Measurements from ENCODE around the gene SLIT1. TPM values are rescaled to one million over a fixed set of nuclear protein-coding genes. Genes with fewer than 3 reads are reported as not detected.

Gene SLIT1
- total RNA-seq, 5 donors from 2014 or later (not counting 1 experiment from before 2014, with no cell fraction given), result 0.29 to 0.56 (median 0.49) TPM

DNA sequence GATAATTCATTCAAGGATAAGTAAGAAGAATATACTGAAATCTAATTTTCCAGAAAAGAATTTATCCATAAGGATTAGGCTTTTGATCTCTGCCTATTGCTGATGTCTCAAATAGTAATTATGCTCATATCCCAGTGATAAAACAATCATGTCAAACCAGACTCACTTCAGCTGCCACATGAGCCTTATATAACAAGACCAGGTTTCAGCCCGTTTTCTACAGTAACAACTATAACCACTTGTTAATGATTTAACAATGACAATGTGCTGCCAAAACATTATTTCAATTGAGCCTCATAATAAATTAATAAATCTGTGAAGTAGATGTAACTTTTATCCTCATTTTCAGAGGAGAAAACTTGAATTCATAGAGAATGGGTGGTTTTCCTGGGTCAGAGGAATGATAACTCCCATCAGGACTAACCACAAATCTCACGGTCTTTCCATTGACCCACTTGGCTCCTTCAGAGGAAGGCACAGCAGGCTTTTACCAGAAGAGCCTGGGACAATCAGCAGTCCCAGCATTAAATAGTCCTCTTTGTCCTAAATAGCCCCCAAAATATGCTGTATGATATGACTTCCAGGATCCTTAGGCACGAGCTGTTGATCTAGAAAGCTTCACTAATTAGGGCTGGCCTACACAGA is 42.5 kb upstream of the SLIT1 start:
- Mint-ChIP-seq H3K4me3 (no peak overlapping the region), H3K4me1 (peaks cover 0 to 6% (median 1%) of the 10 kb centered on the region in 3 donors), H3K36me3 (peaks cover 60% of the 10 kb centered on the region), H3K27ac (no peak overlapping the region), H3K27me3 (no peaks in the 10 kb centered on the region), H3K9me3 (no peaks in the 10 kb centered on the region)
- H3K4me1 ChIP-seq (ENCODE audit: control insufficient read depth in 1 of 2, extremely low read depth in 1 of 2, insufficient read depth in 2 of 2, low read length in 2 of 2), result no peaks in the 10 kb centered on the region
- H3K36me3 ChIP-seq (ENCODE audit: control insufficient read depth in 2 of 2, extremely low read depth in 1 of 2, insufficient read depth in 1 of 2, low read length in 1 of 2), result peaks cover 4 to 47% of the 10 kb centered on the region in 2 donors
- H3K27ac ChIP-seq (ENCODE audit: low read length), result no peak overlapping the region
- ChIA-PET POLR2A (no interaction called here), CTCF (no interaction called here)
- H3K4me3 ChIP-seq (ENCODE audit: control insufficient read depth in 1 of 2, extremely low read depth in 1 of 2, low read length in 1 of 2), result no peak overlapping the region
- DNase-seq (no peak), ATAC-seq (replicated peaks in 1 of 4) (no peak)
- WGBS (ENCODE audit: insufficient coverage), result 100% methylated on average over 1 of the region's 3 CpGs
- no peaks in the 10 kb centered on the region for H3K27me3 ChIP-seq (replicated peaks in 1 of 2; ENCODE audit: control insufficient read depth in 2 of 2, extremely low read depth in 1 of 2, insufficient read depth in 2 of 2, low read length in 1 of 2)
- H3K9me3 ChIP-seq, result no peaks in the 10 kb centered on the region

DNA sequence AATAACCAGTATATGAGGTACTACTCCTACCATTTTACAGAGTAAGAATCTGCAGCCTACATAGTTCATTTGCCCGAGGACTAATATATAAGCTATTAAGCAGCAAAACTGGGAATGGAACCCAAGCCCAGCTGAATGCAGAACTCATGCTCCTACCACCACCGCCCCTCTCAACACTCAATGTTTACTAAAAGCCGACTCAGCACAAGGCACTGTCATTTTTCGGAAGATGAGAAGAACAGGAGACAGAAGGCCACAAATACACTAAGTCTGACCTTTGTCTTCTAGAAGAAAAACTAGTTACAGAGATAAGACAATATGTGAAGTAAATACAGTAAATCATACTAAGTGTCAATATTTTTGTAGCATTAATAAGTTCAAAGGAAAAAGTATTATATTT is 40.6 kb upstream of the SLIT1 start:
- 80% methylated on average over 1 of the region's 4 CpGs for WGBS (ENCODE audit: insufficient coverage)

GRCh38 chr10:97224483-97225435 is 39.0 kb upstream of the SLIT1 start:
- ATAC-seq (replicated peaks in 1 of 4), result no peak
- Histone ChIP-seq H3K27ac (ENCODE audit: low read length) (no peak overlapping the region), H3K4me1 (ENCODE audit: control insufficient read depth in 1 of 2, extremely low read depth in 1 of 2, insufficient read depth in 2 of 2, low read length in 2 of 2) (no peaks in the 10 kb centered on the region), H3K36me3 (ENCODE audit: control insufficient read depth in 2 of 2, extremely low read depth in 1 of 2, insufficient read depth in 1 of 2, low read length in 1 of 2) (peaks cover 4 to 44% of the 10 kb centered on the region in 2 donors), H3K27me3 (replicated peaks in 1 of 2; ENCODE audit: control insufficient read depth in 2 of 2, extremely low read depth in 1 of 2, insufficient read depth in 2 of 2, low read length in 1 of 2) (no peaks in the 10 kb centered on the region), H3K9me3 (no peaks in the 10 kb centered on the region), H3K4me3 (ENCODE audit: control insufficient read depth in 1 of 2, extremely low read depth in 1 of 2, low read length in 1 of 2) (no peak overlapping the region)
- WGBS (ENCODE audit: insufficient coverage), result 54% methylated on average over 3 of the region's 4 CpGs
- Mint-ChIP-seq H3K27me3 (no peaks in the 10 kb centered on the region), H3K9me3 (no peaks in the 10 kb centered on the region), H3K4me1 (no peaks in the 10 kb centered on the region), H3K36me3 (peaks cover 61% of the 10 kb centered on the region), H3K4me3 (no peak overlapping the region), H3K27ac (no peak overlapping the region)
- ChIA-PET POLR2A (no interaction called here), CTCF (interaction anchor here (0.7 to 1.6 kb wide), 4 partner anchors 8 to 658 kb away, joined by 3 to 4 read pairs (median 4); no protein-coding TSS in a partner anchor)
- no peak for DNase-seq

More for the DNA sequence above, 40.6 kb upstream of the SLIT1 start:
- peaks cover 0 to 3% (median 1%) of the 10 kb centered on the region in 3 donors for H3K4me1 Mint-ChIP-seq
- no peak overlapping the region for H3K4me3 Mint-ChIP-seq
- H3K9me3 Mint-ChIP-seq, result no peaks in the 10 kb centered on the region
- ChIA-PET POLR2A (no interaction called here), CTCF (interaction anchor here in 1 of 2 donors (0.6 to 1.6 kb wide), 2 partner anchors 9 to 141 kb away, joined by 4 read pairs; no protein-coding TSS in a partner anchor)
- ATAC-seq (replicated peaks in 1 of 4) (no peak), DNase-seq (no peak)
- peaks cover 60% of the 10 kb centered on the region for H3K36me3 Mint-ChIP-seq
- Histone ChIP-seq H3K9me3 (no peaks in the 10 kb centered on the region), H3K4me1 (ENCODE audit: control insufficient read depth in 1 of 2, extremely low read depth in 1 of 2, insufficient read depth in 2 of 2, low read length in 2 of 2) (no peaks in the 10 kb centered on the region), H3K27me3 (replicated peaks in 1 of 2; ENCODE audit: control insufficient read depth in 2 of 2, extremely low read depth in 1 of 2, insufficient read depth in 2 of 2, low read length in 1 of 2) (no peaks in the 10 kb centered on the region), H3K36me3 (ENCODE audit: control insufficient read depth in 2 of 2, extremely low read depth in 1 of 2, insufficient read depth in 1 of 2, low read length in 1 of 2) (peaks cover 4 to 49% of the 10 kb centered on the region in 2 donors), H3K4me3 (ENCODE audit: control insufficient read depth in 1 of 2, extremely low read depth in 1 of 2, low read length in 1 of 2) (no peak overlapping the region), H3K27ac (ENCODE audit: low read length) (no peak overlapping the region)
- no peaks in the 10 kb centered on the region for H3K27me3 Mint-ChIP-seq
- H3K27ac Mint-ChIP-seq, result no peak overlapping the region

GRCh38 chr10:97222326-97222961 is 36.7 kb upstream of the SLIT1 start:
- Mint-ChIP-seq H3K9me3 (no peaks in the 10 kb centered on the region), H3K27me3 (no peaks in the 10 kb centered on the region), H3K4me3 (no peak overlapping the region), H3K36me3 (peaks cover 41% of the 10 kb centered on the region), H3K4me1 (peaks cover 0 to 10% (median 6%) of the 10 kb centered on the region in 3 donors), H3K27ac (no peak overlapping the region)
- Histone ChIP-seq H3K4me3 (ENCODE audit: control insufficient read depth in 1 of 2, extremely low read depth in 1 of 2, low read length in 1 of 2) (no peak overlapping the region), H3K4me1 (ENCODE audit: control insufficient read depth in 1 of 2, extremely low read depth in 1 of 2, insufficient read depth in 2 of 2, low read length in 2 of 2) (no peaks in the 10 kb centered on the region), H3K9me3 (no peaks in the 10 kb centered on the region), H3K36me3 (ENCODE audit: control insufficient read depth in 2 of 2, extremely low read depth in 1 of 2, insufficient read depth in 1 of 2, low read length in 1 of 2) (peaks cover 4 to 29% of the 10 kb centered on the region in 2 donors), H3K27me3 (replicated peaks in 1 of 2; ENCODE audit: control insufficient read depth in 2 of 2, extremely low read depth in 1 of 2, insufficient read depth in 2 of 2, low read length in 1 of 2) (no peaks in the 10 kb centered on the region), H3K27ac (ENCODE audit: low read length) (no peak overlapping the region)
- DNase-seq (no peak), ATAC-seq (replicated peaks in 1 of 4) (no peak)
- ChIA-PET POLR2A (no interaction called here), CTCF (interaction anchor here (0.8 to 1.0 kb wide), 2 partner anchors 23 to 150 kb away, joined by 3 read pairs; no protein-coding TSS in a partner anchor)
- WGBS (ENCODE audit: insufficient coverage), result 100% methylated on average over 1 of the region's 6 CpGs

- DNase-seq, result no peak
- no peak overlapping the region for H3K27ac ChIP-seq (ENCODE audit: low read length)
- ATAC-seq (replicated peaks in 1 of 4), result no peak
- H3K4me1 Mint-ChIP-seq, result peaks cover 0 to 10% (median 6%) of the 10 kb centered on the region in 3 donors
- POLR2A ChIA-PET, result no interaction called here
- no peaks in the 10 kb centered on the region for H3K27me3 ChIP-seq (replicated peaks in 1 of 2; ENCODE audit: control insufficient read depth in 2 of 2, extremely low read depth in 1 of 2, insufficient read depth in 2 of 2, low read length in 1 of 2)
- no peak overlapping the region for H3K4me3 ChIP-seq (ENCODE audit: control insufficient read depth in 1 of 2, extremely low read depth in 1 of 2, low read length in 1 of 2)
- H3K36me3 Mint-ChIP-seq, result peaks cover 27% of the 10 kb centered on the region
- no peak overlapping the region for H3K4me3 Mint-ChIP-seq
- CTCF ChIA-PET, result no interaction called here
- no peaks in the 10 kb centered on the region for H3K4me1 ChIP-seq (ENCODE audit: control insufficient read depth in 1 of 2, extremely low read depth in 1 of 2, insufficient read depth in 2 of 2, low read length in 2 of 2)
- H3K36me3 ChIP-seq (ENCODE audit: control insufficient read depth in 2 of 2, extremely low read depth in 1 of 2, insufficient read depth in 1 of 2, low read length in 1 of 2), result peaks cover 4 to 12% of the 10 kb centered on the region in 2 donors
- H3K27me3 Mint-ChIP-seq, result no peaks in the 10 kb centered on the region
- WGBS (ENCODE audit: insufficient coverage), result 100% methylated on average over 2 of the region's 3 CpGs
- H3K9me3 Mint-ChIP-seq, result no peaks in the 10 kb centered on the region
- no peak overlapping the region for H3K27ac Mint-ChIP-seq
- H3K9me3 ChIP-seq, result no peaks in the 10 kb centered on the region
Measured at GRCh38 chr10:97220355-97220754, 34.6 kb upstream of the SLIT1 start.

GRCh38 chr10:97217299-97217698 is 31.5 kb upstream of the SLIT1 start:
- Mint-ChIP-seq H3K36me3 (peaks cover 10% of the 10 kb centered on the region), H3K27ac (no peak overlapping the region), H3K4me1 (peaks cover 0 to 10% (median 6%) of the 10 kb centered on the region in 3 donors), H3K9me3 (no peaks in the 10 kb centered on the region), H3K27me3 (no peaks in the 10 kb centered on the region), H3K4me3 (no peak overlapping the region)
- CTCF ChIA-PET, result interaction anchor here (0.6 to 2.6 kb wide), 8 partner anchors 8 to 144 kb away, joined by 3 to 12 read pairs (median 4); no protein-coding TSS in a partner anchor
- no peak overlapping the region for H3K27ac ChIP-seq (ENCODE audit: low read length)
- no peaks in the 10 kb centered on the region for H3K27me3 ChIP-seq (replicated peaks in 1 of 2; ENCODE audit: control insufficient read depth in 2 of 2, extremely low read depth in 1 of 2, insufficient read depth in 2 of 2, low read length in 1 of 2)
- no peaks in the 10 kb centered on the region for H3K36me3 ChIP-seq (ENCODE audit: control insufficient read depth in 2 of 2, extremely low read depth in 1 of 2, insufficient read depth in 1 of 2, low read length in 1 of 2)
- ATAC-seq (replicated peaks in 1 of 4), result no peak
- POLR2A ChIA-PET, result no interaction called here
- WGBS (ENCODE audit: insufficient coverage), result no CpG with 5 or more reads among the region's 3 CpGs
- H3K4me1 ChIP-seq (ENCODE audit: control insufficient read depth in 1 of 2, extremely low read depth in 1 of 2, insufficient read depth in 2 of 2, low read length in 2 of 2), result no peaks in the 10 kb centered on the region
- no peak overlapping the region for H3K4me3 ChIP-seq (ENCODE audit: control insufficient read depth in 1 of 2, extremely low read depth in 1 of 2, low read length in 1 of 2)
- no peaks in the 10 kb centered on the region for H3K9me3 ChIP-seq
- no peak for DNase-seq

Data from T-cell (primary cell).